ENCODE results near the gene SEMA3F. TPM values are rescaled to one million over a fixed set of nuclear protein-coding genes. Genes with fewer than 3 reads are reported as not detected.

Gene SEMA3F
- total RNA-seq, 4 donors from 2014 or later, result 10.5 to 33.1 (median 12.9) TPM

DNA sequence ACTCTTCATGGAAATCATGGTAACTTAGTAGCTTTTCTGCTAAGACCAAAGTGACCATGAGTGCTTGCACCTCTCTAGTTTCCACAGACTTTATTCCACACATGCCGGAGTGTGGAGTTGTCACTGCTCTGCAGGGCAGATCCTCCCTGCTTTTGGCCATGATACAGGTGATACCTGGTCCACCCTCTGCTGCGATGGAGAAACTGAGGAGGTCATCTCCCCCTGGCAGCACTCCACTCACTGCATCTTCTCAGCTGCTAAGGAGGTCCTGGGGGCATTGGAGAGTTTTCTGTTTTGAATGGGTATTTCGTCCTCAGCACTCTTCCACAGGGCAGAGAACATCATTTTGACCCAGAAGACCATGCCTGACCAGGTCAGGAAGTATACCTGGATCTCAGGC is 35.3 kb upstream of the SEMA3F start:
- no peak overlapping the region for H3K27ac ChIP-seq
- intact Hi-C loops (cut with DNase I; ENCODE audit: low total_unique reads), result loop anchor here (5.0 kb wide), 1 partner anchor 68 kb away; no protein-coding TSS in a partner anchor
- H3K4me3 ChIP-seq, result no peak overlapping the region
- TF ChIP-seq, protein P1, sequence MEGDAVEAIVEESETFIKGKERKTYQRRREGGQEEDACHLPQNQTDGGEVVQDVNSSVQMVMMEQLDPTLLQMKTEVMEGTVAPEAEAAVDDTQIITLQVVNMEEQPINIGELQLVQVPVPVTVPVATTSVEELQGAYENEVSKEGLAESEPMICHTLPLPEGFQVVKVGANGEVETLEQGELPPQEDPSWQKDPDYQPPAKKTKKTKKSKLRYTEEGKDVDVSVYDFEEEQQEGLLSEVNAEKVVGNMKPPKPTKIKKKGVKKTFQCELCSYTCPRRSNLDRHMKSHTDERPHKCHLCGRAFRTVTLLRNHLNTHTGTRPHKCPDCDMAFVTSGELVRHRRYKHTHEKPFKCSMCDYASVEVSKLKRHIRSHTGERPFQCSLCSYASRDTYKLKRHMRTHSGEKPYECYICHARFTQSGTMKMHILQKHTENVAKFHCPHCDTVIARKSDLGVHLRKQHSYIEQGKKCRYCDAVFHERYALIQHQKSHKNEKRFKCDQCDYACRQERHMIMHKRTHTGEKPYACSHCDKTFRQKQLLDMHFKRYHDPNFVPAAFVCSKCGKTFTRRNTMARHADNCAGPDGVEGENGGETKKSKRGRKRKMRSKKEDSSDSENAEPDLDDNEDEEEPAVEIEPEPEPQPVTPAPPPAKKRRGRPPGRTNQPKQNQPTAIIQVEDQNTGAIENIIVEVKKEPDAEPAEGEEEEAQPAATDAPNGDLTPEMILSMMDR (IDR thresholded peaks at IDR 0.05), result no peak
- TF ChIP-seq POLR2A (IDR thresholded peaks at IDR 0.05), result no peak
- DNase-seq, result no peak
- H3K36me3 ChIP-seq, result no peaks in the 10 kb centered on the region
- no peaks in the 10 kb centered on the region for H3K27me3 ChIP-seq
- H3K9me3 ChIP-seq, result no peaks in the 10 kb centered on the region
- H3K4me1 ChIP-seq, result peaks cover 0 to 3% of the 10 kb centered on the region in 2 donors

DNA sequence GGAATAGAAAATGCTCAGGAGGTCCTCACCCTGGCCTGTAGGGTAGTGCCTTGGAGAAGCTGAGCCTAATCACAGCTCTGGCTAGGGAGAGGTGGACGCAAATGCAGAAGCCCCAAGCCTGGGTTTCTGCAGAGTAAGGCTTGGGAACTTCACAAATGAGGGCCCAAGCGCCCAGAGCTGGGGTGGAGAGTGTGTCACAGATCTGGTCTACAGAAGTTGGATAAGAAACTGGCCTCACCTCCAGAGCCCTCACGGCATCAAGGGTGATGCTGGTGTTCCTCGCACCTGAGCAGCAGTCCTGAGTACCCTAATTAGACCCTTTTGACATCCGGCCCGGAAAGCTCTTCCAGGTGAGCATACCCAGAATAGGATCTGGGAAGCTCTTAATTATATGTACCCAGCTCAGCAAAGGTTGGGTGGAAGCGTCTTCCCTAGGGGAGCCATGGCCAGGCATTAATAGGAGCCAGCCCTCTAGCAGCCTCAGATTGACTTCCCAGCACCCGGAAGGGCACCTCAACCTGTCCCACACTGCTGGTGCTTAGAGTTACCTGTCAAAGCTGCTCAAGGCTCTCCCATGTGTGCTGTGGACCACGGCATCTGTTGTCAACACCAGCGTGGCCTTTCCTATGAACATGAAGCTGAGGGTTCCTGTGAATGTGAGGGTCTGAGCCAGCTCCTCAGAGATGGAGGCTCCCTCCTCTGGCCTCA is 34.6 kb upstream of the SEMA3F start:
- H3K4me1 ChIP-seq, result peaks cover 0 to 3% of the 10 kb centered on the region in 2 donors
- intact Hi-C loops (cut with DNase I; ENCODE audit: low total_unique reads), result loop anchor here (5.0 kb wide), 1 partner anchor 67 kb away; no protein-coding TSS in a partner anchor
- no peak for DNase-seq
- H3K36me3 ChIP-seq, result no peaks in the 10 kb centered on the region
- TF ChIP-seq POLR2A (IDR thresholded peaks at IDR 0.05), result no peak
- TF ChIP-seq, protein P1 (IDR thresholded peaks at IDR 0.05), result no peak
- no peaks in the 10 kb centered on the region for H3K27me3 ChIP-seq
- no peaks in the 10 kb centered on the region for H3K9me3 ChIP-seq
- no peak overlapping the region for H3K4me3 ChIP-seq
- no peak overlapping the region for H3K27ac ChIP-seq

DNA sequence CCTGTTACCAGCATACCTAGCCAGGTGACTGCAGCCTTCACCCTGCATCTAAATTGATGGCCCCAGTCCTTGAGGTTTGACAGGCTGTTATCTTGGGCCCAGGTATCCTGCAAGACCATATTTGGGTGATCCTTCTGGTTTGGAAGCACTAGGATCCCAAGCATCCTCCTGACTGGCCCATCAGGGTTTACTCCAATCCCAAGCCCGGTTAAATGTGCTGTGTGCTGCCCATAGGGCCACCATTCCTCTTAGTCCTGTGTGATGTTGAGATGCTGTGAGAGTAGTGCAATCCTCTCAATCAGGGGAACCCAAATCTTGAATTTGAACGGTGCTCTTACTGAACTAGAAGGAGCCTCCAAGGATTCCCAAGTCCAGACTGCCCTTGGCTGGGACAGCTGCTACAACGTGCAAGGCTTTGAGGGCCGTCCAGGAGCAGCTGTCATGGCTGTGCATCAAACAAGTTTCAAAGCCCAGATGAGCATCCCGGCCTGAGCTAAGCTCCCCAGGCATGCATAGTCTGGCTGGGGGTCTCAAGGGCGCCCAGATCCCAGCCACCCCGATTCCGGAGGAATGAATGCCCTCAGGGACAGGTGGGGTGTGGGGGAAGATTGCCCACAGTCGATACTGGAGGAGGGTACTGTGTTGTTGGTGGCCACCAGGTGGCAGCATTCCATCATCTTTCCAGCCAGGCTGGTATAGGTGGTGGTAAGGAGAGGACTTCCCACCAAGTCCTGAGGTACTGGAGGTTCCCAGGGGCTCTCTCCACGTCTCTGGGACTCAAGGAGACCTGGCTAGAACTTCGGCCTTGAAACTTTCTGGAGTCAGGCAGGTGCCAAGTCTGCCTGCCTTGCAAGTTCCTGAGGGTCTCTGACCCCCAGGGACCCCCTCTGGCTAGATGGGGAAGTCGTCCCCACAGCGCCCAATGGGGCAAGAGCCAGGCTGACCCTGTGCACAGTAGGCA is 33.8 kb upstream of the SEMA3F start:
- no peaks in the 10 kb centered on the region for H3K36me3 ChIP-seq

DNA sequence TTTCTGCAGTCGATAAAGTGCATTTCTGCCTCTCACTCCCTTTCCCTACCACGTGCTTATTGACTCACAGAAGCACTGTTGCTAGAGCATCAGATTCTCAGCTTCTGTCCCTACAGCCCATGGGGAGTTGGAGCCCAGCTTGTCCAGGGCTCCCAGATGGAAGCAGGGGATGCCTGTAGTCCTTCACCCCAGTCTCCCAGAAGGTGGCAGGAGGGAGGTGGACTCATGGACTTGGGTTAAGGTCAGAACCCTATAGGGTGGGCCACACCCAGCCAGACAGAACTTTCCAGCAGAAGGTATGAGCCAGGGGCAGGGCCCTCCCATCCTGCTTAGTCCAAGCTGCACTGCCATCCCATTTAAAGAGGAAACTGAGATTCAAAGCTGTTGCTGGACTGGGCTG is 33.1 kb upstream of the SEMA3F start:
- no peaks in the 10 kb centered on the region for H3K27me3 ChIP-seq
- no peaks in the 10 kb centered on the region for H3K36me3 ChIP-seq
- H3K27ac ChIP-seq, result no peak overlapping the region
- intact Hi-C loops (cut with DNase I; ENCODE audit: low total_unique reads), result loop anchor here (5.0 kb wide), 1 partner anchor 65 kb away; no protein-coding TSS in a partner anchor
- peaks cover 0 to 3% of the 10 kb centered on the region in 2 donors for H3K4me1 ChIP-seq
- DNase-seq, result no peak
- no peak overlapping the region for H3K4me3 ChIP-seq
- no peak for TF ChIP-seq POLR2A (IDR thresholded peaks at IDR 0.05)
- TF ChIP-seq, protein P1 (IDR thresholded peaks at IDR 0.05), result no peak
- no peaks in the 10 kb centered on the region for H3K9me3 ChIP-seq

More for the DNA sequence above, 33.8 kb upstream of the SEMA3F start:
- Histone ChIP-seq H3K4me3 (no peak overlapping the region), H3K4me1 (peaks cover 0 to 3% of the 10 kb centered on the region in 2 donors), H3K27me3 (no peaks in the 10 kb centered on the region), H3K9me3 (no peaks in the 10 kb centered on the region), H3K27ac (no peak overlapping the region)
- DNase-seq, result peak; percentile 77 to 80
- intact Hi-C loops (cut with DNase I; ENCODE audit: low total_unique reads), result loop anchor here (5.0 kb wide), 1 partner anchor 66 kb away; no protein-coding TSS in a partner anchor
- TF ChIP-seq POLR2A (IDR thresholded peaks at IDR 0.05), result no peak
- TF ChIP-seq, protein P1 (IDR thresholded peaks at IDR 0.05), result peak; percentile 73 to 86 (median 85)
